GM20000 (cell line): ENCODE results near the gene EIF2D.
A peak's percentile ranks its signal among the peaks of the same experiment; 100 is the strongest.

Experiments used
- DNase-seq: peaks from one replicate; pipeline ENCODE4 v3.0.0; 2012; ENCODE audit warnings: low spot score
- TF ChIP-seq, protein P1 (sequence below): IDR thresholded peaks from 2 replicates; pipeline ENCODE4 v1.5.1; 2012; ENCODE audit warnings: mild to moderate bottlenecking, control low read depth; ENCODE audit errors: extremely low read depth, missing control alignments

Gene EIF2D, protein sequence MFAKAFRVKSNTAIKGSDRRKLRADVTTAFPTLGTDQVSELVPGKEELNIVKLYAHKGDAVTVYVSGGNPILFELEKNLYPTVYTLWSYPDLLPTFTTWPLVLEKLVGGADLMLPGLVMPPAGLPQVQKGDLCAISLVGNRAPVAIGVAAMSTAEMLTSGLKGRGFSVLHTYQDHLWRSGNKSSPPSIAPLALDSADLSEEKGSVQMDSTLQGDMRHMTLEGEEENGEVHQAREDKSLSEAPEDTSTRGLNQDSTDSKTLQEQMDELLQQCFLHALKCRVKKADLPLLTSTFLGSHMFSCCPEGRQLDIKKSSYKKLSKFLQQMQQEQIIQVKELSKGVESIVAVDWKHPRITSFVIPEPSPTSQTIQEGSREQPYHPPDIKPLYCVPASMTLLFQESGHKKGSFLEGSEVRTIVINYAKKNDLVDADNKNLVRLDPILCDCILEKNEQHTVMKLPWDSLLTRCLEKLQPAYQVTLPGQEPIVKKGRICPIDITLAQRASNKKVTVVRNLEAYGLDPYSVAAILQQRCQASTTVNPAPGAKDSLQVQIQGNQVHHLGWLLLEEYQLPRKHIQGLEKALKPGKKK

DNA sequence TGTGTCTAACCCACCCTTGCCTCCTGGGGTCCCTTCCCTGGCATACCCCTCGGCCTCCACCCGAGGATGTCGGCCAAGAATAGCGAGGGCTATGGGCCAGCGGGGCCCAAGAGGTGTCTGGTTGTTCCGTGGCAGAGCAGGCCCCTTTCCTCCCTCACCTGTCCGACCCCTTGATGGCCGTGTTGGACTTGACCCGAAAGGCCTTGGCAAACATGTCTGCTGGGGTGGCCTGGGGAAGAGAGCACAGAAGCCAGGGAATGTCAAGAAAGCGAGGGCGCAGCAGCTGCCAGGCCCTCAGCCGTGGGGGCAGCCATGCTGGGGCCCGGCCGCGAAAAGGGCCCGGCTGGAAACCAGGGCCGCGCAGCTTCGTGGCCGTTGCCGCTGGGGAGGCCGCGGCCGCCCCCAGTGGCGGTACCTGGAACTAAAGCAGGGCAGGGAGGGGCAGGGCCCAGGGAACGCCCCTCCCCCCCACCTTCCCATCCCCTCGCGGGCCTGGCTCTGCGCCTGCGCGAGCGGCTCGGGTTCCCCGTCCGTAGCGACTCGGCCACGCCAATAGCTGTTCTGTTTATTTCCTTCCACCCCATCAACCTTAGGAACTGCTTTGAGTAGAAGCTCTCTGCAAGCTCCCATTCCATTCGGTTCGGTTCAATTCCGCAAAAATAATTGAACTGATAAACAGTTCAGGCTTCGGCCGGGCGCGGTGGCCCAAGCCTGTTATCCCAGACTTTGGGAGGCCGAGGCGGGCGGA is at the start of gene EIF2D:
Gene EIF2D, minus strand, starts transcription at position 337 of the 748 bp plus-strand sequence. Its CDS starts 123 bp downstream, at position 214.
- DNase-seq, result peak; percentile 98
- TF ChIP-seq, protein P1, sequence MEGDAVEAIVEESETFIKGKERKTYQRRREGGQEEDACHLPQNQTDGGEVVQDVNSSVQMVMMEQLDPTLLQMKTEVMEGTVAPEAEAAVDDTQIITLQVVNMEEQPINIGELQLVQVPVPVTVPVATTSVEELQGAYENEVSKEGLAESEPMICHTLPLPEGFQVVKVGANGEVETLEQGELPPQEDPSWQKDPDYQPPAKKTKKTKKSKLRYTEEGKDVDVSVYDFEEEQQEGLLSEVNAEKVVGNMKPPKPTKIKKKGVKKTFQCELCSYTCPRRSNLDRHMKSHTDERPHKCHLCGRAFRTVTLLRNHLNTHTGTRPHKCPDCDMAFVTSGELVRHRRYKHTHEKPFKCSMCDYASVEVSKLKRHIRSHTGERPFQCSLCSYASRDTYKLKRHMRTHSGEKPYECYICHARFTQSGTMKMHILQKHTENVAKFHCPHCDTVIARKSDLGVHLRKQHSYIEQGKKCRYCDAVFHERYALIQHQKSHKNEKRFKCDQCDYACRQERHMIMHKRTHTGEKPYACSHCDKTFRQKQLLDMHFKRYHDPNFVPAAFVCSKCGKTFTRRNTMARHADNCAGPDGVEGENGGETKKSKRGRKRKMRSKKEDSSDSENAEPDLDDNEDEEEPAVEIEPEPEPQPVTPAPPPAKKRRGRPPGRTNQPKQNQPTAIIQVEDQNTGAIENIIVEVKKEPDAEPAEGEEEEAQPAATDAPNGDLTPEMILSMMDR, result peak; percentile 96

DNA sequence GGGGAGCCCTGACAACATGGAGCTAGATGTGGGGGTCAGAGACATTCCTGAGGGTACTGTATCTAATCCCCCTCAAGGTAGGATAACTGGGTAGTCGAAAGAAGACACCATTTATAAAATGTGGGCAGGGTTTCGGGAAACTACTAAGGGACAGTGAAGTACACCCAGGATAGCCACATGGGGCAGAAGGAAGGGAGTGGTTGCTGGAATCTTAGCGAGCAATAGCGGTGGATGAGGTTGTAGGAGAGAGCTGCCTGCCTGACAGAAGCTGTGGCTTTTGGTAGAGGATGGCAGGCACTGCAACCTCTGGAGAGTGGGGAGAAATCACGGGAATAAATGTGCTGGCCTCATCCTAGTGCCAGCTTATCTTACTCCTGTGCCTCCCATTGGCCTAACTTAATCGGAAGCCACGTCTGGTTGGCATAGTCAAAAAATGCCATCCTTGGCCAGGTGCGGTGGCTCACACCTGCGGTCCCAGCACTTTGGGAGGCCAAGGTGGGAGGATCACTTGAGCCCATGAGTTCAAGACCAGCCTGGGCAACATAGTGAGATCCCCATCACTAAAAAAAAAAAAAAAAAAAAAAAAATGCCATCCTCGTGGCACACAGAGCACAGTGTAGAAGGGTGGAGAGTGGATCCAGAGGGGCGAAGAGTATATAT is 49.0 kb upstream of the EIF2D start:
- TF ChIP-seq, protein P1, result no peak
- DNase-seq, result no peak

DNA sequence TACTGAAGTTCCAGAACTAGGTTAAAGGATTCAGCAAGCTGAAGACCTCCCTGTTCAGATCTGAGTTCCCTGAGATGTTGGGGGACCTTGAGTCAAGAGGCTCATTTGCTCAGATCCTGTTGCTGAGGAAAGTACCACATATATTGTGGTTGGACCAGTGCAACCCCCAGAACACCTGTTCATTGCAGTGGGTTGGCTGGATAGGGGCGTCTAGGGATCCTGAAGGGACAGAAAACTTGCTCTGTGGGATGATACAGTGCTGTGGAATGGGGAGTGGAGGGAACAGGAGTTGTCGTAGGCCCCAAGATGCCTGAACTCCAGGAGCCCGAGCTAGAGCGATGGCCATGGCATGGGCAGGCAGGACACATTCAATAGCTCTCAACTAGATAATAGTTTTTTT is 47.9 kb upstream of the EIF2D start:
- no peak for DNase-seq
- TF ChIP-seq, protein P1, result no peak

DNA sequence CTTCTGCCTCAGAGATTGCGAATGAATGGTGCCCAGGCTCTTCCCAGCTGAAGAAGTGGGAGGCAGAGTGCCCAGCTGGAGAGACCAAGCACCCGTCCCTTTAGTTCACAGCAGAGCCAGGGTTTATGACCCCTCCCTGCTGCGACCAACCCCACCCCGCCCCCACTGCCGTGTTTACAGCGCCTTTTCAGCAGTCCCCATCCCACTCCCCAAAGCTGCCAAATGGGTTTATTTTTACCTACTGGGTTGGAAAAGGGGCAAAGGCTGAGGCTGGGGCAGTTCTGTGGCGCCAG is 46.7 kb upstream of the EIF2D start:
- TF ChIP-seq, protein P1, result no peak
- no peak for DNase-seq

DNA sequence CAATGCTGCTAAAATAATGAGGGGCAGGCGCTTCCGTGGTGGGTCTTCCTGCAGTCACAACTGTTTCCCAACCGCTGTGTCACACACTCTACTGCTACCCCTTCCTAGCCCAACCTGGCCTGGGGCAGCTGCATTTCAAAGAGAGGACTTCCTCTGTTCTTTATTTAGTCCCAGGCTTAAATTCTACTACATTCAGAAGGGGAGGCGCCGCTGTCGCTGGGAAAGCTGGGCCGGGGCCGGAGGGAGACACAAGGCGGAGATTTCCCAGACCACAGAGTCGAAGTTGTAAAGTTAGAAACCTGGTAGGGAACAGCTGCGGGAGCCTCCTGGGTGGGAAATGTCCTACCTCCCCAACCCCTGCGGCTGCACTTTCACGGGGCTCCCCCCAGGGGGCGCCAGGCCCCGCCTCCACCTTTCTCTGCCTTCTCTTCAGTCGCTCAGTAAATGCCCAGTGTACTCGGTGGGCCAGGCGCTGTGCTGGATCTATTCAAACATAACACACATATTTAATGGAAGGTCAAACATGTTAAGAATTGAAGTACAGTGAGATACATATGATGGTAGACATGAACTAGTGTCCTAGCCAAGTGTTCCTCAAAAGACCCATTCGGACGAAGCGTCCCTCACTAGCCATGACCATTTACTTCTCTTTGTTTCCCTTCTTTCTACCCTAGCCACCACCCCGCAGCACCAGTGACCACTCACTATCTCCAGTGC is 46.2 kb upstream of the EIF2D start:
- TF ChIP-seq, protein P1, result peak; percentile 76
- DNase-seq, result peak; percentile 84

DNA sequence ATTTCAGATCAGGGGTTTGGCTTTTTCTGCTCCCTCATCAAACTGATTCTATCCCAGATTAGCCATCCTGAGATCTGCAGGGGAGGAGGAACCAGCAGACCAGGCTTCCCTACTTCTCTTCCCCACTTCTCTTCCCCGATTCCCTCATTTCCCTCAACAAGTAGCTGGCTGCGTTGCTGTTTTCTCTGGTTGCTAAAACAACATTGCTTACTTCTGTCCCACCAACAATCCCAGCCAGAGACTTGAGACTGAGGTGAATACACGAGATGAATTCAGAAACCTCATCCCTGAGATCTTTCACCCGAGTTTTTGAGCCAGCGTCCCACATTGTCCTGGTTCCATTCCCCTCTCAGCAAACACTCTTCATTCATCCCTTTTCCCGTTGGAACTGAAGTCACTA is 45.5 kb upstream of the EIF2D start:
- DNase-seq, result no peak
- TF ChIP-seq, protein P1, result no peak
